ENCODE data around the gene MYO1G.
"Not testable (repeated sequence)": the region's sequence is repeated elsewhere in the genome, so short reads cannot be mapped to it uniquely, and the experiment has no call there.

MYO1G gene

DNA sequence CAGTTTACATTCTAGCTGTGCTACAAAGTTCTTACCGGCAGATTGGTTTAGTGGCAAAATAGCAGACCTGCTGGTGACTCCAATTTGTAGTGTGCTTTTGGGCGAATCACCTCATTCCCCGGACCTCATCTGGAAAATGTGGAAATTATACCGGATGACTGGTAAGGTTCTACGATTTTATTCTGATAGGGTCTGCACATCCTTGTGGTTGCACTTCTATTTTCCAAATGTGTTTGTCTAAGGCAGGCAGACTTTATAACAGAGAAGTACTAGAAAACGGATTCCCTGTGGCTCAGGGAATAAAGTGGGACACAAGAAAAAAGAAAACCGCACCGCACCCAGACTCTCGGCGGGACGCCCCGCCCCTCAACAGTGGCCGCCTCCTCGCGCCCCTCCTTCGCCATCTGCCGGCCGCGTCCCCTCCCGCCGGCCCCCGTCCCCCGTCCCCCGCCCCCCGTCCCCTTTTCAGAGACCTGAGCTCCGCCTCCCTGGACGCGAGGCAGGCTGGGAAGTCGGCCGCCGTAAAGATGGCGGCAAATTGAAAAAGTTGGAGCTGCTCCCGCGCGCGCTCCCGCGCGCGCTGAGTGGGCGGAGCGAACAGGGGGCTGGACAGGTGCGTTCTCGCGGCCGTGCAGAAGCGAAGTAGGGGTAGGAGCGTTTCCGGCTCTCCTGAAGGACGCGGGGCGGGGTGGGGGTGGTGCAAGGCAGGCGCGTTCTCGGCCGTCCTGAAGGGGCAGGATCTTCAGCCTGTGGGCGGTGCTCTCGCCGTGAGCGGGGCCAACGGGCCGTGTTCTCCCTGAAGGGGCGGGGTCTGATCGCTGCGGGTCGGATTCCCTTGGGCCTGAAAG is 20.7 kb upstream of the MYO1G start:
- in situ Hi-C loops (cut with HindIII; ENCODE audit: low sequenced_read_pairs): no loop called here
- DNase-seq (ENCODE audit: low read depth): peak; percentile 98
- TF ChIP-seq, protein P1, sequence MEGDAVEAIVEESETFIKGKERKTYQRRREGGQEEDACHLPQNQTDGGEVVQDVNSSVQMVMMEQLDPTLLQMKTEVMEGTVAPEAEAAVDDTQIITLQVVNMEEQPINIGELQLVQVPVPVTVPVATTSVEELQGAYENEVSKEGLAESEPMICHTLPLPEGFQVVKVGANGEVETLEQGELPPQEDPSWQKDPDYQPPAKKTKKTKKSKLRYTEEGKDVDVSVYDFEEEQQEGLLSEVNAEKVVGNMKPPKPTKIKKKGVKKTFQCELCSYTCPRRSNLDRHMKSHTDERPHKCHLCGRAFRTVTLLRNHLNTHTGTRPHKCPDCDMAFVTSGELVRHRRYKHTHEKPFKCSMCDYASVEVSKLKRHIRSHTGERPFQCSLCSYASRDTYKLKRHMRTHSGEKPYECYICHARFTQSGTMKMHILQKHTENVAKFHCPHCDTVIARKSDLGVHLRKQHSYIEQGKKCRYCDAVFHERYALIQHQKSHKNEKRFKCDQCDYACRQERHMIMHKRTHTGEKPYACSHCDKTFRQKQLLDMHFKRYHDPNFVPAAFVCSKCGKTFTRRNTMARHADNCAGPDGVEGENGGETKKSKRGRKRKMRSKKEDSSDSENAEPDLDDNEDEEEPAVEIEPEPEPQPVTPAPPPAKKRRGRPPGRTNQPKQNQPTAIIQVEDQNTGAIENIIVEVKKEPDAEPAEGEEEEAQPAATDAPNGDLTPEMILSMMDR (IDR thresholded peaks at IDR 0.05; ENCODE audit: low read depth, low read length, missing control alignments): no peak
- peak overlapping the region; percentile 61 for H3K4me3 ChIP-seq (ENCODE audit: low read depth, low read length)

DNA sequence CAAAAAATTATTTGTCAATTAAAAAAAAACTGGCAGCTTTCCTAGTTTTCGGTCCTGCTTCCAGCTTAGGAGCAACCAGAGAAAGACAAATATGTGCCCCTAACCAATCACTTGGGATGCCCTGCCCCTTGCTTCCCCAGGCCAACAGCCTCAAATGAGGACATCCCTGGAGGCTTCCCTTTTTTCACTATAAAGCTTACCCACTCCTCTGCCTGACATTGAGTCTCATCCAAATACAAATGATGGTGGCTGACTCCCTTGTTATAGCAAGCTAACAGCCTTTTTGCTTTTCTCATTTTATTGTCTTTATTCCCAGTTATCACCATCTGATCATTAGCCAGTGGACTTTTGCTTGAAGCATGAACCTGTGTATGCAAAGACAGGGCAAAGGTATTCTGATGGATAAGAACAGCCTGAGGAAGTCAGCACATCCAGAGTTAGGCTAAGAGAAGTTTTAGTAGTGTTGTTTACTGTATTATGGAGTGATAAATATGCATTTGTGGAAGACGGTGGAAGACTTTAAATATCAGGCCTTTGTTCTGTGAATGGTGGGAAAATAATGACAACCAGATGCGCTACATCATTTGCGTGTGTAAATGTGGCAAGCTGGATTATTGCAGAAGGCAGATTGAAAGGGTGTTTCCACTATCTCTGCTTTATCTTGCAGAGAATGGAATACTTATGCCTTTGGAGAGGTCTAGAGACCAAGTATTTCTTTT is 19.5 kb upstream of the MYO1G start:
- in situ Hi-C loops (cut with HindIII; ENCODE audit: low sequenced_read_pairs): no loop called here
- H3K4me3 ChIP-seq (ENCODE audit: low read depth, low read length): no peak overlapping the region
- TF ChIP-seq, protein P1 (IDR thresholded peaks at IDR 0.05; ENCODE audit: low read depth, low read length, missing control alignments): no peak
- no peak for DNase-seq (ENCODE audit: low read depth)

DNA sequence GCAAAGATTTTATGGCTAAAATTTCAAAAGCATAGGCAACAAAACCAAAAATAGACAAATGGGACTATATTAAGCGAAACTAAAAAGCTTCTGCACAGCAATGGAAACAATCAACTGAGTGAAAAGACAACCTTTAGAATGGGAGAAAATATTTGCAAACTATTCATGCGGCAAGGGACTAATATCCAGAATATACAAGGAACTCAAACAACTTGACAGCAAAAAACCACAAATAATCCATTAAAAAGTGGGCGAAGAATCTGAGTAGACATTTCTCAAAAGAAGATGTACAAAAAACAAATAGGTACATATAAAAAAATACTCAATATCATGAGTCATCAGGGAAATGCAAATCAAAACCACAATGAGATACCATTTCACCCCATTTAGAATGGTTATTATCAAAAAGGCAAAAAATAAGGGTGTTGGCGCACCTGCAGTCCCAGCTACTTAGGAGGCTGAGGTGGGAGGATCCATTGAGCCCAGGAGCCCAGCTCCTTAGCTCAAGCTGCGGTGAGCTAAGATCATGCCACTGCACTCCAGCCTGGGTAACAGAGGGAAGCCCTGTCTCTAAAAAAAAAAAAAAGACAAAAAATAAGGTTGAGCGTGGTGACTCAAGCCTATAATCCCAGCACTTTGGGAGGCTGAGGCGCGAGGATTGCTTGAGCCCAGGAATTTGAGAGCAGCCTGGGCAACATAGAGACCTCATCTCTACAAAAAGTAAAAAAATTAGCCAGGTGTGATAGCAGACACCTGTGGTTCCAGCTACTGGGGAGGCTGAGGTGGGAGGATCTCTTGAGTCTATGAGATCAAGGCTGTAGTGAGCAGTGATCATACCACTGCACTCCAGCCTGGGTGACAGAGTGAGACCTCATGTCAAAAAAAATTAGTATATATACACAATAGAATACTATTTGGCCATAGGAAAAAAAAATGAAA is 17.0 kb upstream of the MYO1G start:
- no peak for DNase-seq (ENCODE audit: low read depth)
- H3K4me3 ChIP-seq (ENCODE audit: low read depth, low read length): no peak overlapping the region
- in situ Hi-C loops (cut with HindIII; ENCODE audit: low sequenced_read_pairs): no loop called here
- TF ChIP-seq, protein P1 (IDR thresholded peaks at IDR 0.05; ENCODE audit: low read depth, low read length, missing control alignments): no peak

DNA sequence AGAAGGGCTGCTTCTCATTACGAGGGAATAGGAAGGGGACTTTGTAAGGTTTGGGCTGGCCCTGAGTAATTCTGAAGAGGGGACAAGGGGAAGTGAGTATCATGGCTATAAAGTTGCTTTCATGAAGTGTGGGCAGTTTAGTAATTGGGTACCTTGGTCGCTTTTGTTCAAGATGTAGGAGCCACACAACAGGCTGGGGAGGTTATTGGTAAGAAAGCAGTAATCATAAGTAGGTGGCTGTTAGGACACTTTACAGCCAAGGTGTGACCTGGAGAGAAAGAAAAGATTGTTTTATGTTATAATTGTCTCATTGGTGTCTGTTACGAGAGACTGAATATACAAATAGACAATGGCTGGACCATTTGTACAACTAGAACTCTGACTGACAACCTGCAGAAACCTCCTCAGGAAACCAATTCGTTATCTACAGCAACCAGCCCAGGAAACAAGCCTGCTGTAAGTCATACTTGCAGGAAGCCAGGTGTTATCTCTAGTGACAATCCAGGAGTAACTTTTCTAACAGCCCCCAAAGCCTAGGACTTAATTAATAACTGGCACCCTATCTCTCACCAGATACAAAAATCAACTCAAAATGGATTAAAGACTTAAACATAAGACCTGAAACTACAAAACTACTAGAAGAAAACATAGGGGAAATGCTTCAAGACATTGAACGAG is 16.2 kb upstream of the MYO1G start:
- TF ChIP-seq, protein P1 (IDR thresholded peaks at IDR 0.05; ENCODE audit: low read depth, low read length, missing control alignments): no peak
- DNase-seq (ENCODE audit: low read depth): no peak
- in situ Hi-C loops (cut with HindIII; ENCODE audit: low sequenced_read_pairs): no loop called here
- H3K4me3 ChIP-seq (ENCODE audit: low read depth, low read length): no peak overlapping the region

DNA sequence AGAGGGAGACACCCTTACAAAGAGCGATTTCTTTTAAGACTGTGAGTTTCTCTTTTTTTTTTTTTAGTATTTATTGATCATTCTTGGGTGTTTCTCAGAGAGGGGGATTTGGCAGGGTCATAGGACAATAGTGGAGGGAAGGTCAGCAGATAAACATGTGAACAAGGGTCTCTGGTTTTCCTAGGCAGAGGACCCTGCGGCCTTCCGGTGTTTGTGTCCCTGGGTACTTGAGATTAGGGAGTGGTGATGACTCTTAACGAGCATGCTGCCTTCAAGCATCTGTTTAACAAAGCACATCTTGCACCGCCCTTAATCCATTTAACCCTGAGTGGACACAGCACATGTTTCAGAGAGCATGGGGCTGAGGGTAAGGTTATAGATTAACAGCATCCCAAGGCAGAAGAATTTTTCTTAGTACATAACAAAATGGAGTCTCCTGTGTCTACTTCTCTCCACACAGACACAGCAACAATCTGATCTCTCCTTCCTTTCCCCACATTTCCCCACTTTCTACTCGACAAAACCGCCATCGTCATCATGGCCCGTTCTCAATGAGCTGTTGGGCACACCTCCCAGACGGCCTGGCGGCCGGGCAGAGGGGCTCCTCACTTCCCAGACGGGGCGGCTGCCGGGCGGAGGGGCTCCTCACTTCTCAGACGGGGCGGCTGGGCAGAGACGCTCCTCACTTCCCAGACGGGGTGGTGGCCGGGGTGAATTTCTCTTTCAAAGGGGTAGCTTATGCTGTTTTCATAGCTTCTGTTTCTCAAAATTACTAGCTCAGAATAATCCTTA is 13.4 kb upstream of the MYO1G start:
- DNase-seq (ENCODE audit: low read depth); H3K4me3 ChIP-seq (ENCODE audit: low read depth, low read length); in situ Hi-C loops (cut with HindIII; ENCODE audit: low sequenced_read_pairs): not testable (repeated sequence)

Measured in astrocyte of the cerebellum (primary cell).